Measurements from ENCODE around the gene IRAG1.
A peak's percentile ranks its signal among the peaks of the same experiment; 100 is the strongest.

IRAG1 gene

GRCh38 chr11:10693509-10694081 lies at the start of gene IRAG1:
TSS of gene IRAG1 (minus strand) at chr11:10693755. CDS start at chr11:10693602, 153 bp downstream.
- DNase-seq = no peak

- DNase-seq = no peak
Measured at GRCh38 chr11:10742460-10743208, 49.1 kb upstream of the IRAG1 start.

- peak; percentile 86 for DNase-seq
Measured at GRCh38 chr11:10735481-10736475, 42.2 kb upstream of the IRAG1 start.

- DNase-seq = no peak
Measured at GRCh38 chr11:10731064-10731680, 37.6 kb upstream of the IRAG1 start.

- no peak for DNase-seq
Measured at GRCh38 chr11:10730151-10730550, 36.6 kb upstream of the IRAG1 start.

GRCh38 chr11:10728789-10729472 lies 35.4 kb upstream of the IRAG1 start:
- DNase-seq = no peak

- DNase-seq = no peak
Measured at GRCh38 chr11:10728154-10728553, 34.6 kb upstream of the IRAG1 start.

GRCh38 chr11:10727146-10727851 lies 33.7 kb upstream of the IRAG1 start:
- DNase-seq = no peak

- DNase-seq = no peak
Measured at GRCh38 chr11:10725907-10726253, 32.3 kb upstream of the IRAG1 start.

- DNase-seq = no peak
Measured at GRCh38 chr11:10725114-10725906, 31.8 kb upstream of the IRAG1 start.

- no peak for DNase-seq
Measured at GRCh38 chr11:10722307-10722706, 28.8 kb upstream of the IRAG1 start.

GRCh38 chr11:10720881-10721376 lies 27.4 kb upstream of the IRAG1 start:
- no peak for DNase-seq

- DNase-seq = no peak
Measured at GRCh38 chr11:10719616-10720015, 26.1 kb upstream of the IRAG1 start.

GRCh38 chr11:10716543-10717259 lies 23.1 kb upstream of the IRAG1 start:
- DNase-seq = no peak

GRCh38 chr11:10716122-10716521 lies 22.6 kb upstream of the IRAG1 start:
- no peak for DNase-seq

GRCh38 chr11:10715571-10715970 lies 22.0 kb upstream of the IRAG1 start:
- DNase-seq = no peak

GRCh38 chr11:10709299-10710086 lies 15.9 kb upstream of the IRAG1 start:
- DNase-seq = no peak

GRCh38 chr11:10708131-10708530 lies 14.6 kb upstream of the IRAG1 start:
- no peak for DNase-seq

- no peak for DNase-seq
Measured at GRCh38 chr11:10701982-10702381, 8.4 kb upstream of the IRAG1 start.

Data from activated T-cell treated with anti-CD3 and anti-CD28 coated beads, Interleukin-2, amount 50 U/mL, for 1 hour (primary cell).